ENCODE data around the gene ARHGEF17. TPM values are rescaled to one million over a fixed set of nuclear protein-coding genes. Genes with fewer than 3 reads are reported as not detected.

The ARHGEF17 gene
- total RNA-seq, 2 donors from 2014 or later = 31.0 to 39.0 TPM

GRCh38 chr11:73384872-73385689, 77.0 kb downstream of the ARHGEF17 start:
- Mint-ChIP-seq H3K27me3 (ENCODE audit: insufficient read depth) (no peaks in the 10 kb centered on the region), H3K9me3 (no peaks in the 10 kb centered on the region), H3K27ac (peak overlapping the region; percentile 80), H3K36me3 (ENCODE audit: low read depth) (no peaks in the 10 kb centered on the region), H3K4me1 (peaks cover 9% of the 10 kb centered on the region), H3K4me3 (no peak overlapping the region)
- Histone ChIP-seq H3K4me3 (ENCODE audit: low read length) (no peak overlapping the region), H3K4me1 (ENCODE audit: control insufficient read depth, insufficient read depth, low read length) (no peaks in the 10 kb centered on the region), H3K27ac (ENCODE audit: low read depth, low read length) (no peak overlapping the region), H3K9me3 (ENCODE audit: control insufficient read depth, low read length) (no peaks in the 10 kb centered on the region), H3K27me3 (ENCODE audit: control insufficient read depth, insufficient read depth, low read length, poor library complexity, severe bottlenecking) (no peaks in the 10 kb centered on the region), H3K36me3 (ENCODE audit: control insufficient read depth, insufficient read depth, low read length) (no peaks in the 10 kb centered on the region), H3K9ac (ENCODE audit: extremely low read depth, low read length, poor library complexity, severe bottlenecking) (no peak overlapping the region)
- no peak for DNase-seq
- TF ChIP-seq, protein P1, sequence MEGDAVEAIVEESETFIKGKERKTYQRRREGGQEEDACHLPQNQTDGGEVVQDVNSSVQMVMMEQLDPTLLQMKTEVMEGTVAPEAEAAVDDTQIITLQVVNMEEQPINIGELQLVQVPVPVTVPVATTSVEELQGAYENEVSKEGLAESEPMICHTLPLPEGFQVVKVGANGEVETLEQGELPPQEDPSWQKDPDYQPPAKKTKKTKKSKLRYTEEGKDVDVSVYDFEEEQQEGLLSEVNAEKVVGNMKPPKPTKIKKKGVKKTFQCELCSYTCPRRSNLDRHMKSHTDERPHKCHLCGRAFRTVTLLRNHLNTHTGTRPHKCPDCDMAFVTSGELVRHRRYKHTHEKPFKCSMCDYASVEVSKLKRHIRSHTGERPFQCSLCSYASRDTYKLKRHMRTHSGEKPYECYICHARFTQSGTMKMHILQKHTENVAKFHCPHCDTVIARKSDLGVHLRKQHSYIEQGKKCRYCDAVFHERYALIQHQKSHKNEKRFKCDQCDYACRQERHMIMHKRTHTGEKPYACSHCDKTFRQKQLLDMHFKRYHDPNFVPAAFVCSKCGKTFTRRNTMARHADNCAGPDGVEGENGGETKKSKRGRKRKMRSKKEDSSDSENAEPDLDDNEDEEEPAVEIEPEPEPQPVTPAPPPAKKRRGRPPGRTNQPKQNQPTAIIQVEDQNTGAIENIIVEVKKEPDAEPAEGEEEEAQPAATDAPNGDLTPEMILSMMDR (conservative IDR thresholded peaks at IDR 0.05) = no peak
- 84 to 92% methylated on average over 13 to 20 of the region's 21 CpGs for WGBS, 2 experiments (ENCODE audit: insufficient coverage in 1 of 2, insufficient read length in 1 of 2)

DNA sequence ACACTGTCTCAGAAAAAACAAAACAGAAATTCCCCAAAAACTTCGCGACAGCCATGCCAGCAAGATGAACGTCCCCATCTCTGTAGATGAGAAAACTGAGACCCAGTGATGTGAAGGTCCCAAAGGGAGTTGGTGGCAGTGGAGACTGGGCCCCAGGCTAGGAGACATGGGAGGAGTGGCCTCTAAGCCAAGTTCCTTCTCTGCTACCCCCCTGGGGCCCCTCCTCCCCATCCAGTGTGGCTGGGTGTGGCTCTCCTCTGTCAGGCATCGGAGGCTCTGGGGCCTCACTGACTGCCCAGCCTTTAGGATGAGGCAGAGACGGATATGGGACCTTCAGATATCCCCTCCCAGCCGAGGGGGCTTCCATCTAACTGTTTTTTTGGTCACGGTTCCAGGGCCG, 77.9 kb downstream of the ARHGEF17 start:
- Mint-ChIP-seq H3K9me3 (no peaks in the 10 kb centered on the region), H3K4me1 (peaks cover 9% of the 10 kb centered on the region), H3K27me3 (ENCODE audit: insufficient read depth) (no peaks in the 10 kb centered on the region), H3K27ac (peak overlapping the region; percentile 48), H3K4me3 (no peak overlapping the region), H3K36me3 (ENCODE audit: low read depth) (no peaks in the 10 kb centered on the region)
- TF ChIP-seq, protein P1 (conservative IDR thresholded peaks at IDR 0.05) = no peak
- WGBS, 2 experiments (ENCODE audit: insufficient coverage in 1 of 2, insufficient read length in 1 of 2) = 86 to 94% methylated on average over 6 to 8 of the region's 8 CpGs
- no peak overlapping the region for H3K27ac ChIP-seq (ENCODE audit: low read depth, low read length)
- H3K4me3 ChIP-seq (ENCODE audit: low read length) = no peak overlapping the region
- H3K27me3 ChIP-seq (ENCODE audit: control insufficient read depth, insufficient read depth, low read length, poor library complexity, severe bottlenecking) = no peaks in the 10 kb centered on the region
- no peak overlapping the region for H3K9ac ChIP-seq (ENCODE audit: extremely low read depth, low read length, poor library complexity, severe bottlenecking)
- H3K4me1 ChIP-seq (ENCODE audit: control insufficient read depth, insufficient read depth, low read length) = no peaks in the 10 kb centered on the region
- no peaks in the 10 kb centered on the region for H3K9me3 ChIP-seq (ENCODE audit: control insufficient read depth, low read length)
- no peak for DNase-seq
- no peaks in the 10 kb centered on the region for H3K36me3 ChIP-seq (ENCODE audit: control insufficient read depth, insufficient read depth, low read length)

DNA sequence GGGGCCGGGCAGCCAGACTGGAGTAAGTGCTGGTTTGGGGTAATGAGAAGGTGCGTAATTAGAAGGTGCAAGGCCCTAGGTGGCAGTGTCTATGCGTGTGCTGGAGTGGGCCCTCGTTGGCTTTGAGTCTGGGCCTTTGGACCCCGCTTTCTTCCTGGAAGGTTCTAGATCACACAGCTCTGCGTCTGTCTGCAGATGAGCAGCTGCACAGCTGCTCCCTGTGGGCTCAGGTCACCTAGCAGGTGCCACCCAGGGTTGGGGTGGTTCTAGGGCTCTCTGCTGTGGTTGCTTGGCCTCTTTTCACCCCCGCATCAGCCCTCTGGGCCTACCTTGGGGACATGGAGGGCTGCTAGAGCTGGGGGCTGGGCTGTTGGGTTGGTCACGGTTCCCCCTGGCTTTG, 78.5 kb downstream of the ARHGEF17 start:
- Histone ChIP-seq H3K4me3 (ENCODE audit: low read length) (no peak overlapping the region), H3K9ac (ENCODE audit: extremely low read depth, low read length, poor library complexity, severe bottlenecking) (no peak overlapping the region), H3K36me3 (ENCODE audit: control insufficient read depth, insufficient read depth, low read length) (no peaks in the 10 kb centered on the region), H3K27me3 (ENCODE audit: control insufficient read depth, insufficient read depth, low read length, poor library complexity, severe bottlenecking) (no peaks in the 10 kb centered on the region), H3K4me1 (ENCODE audit: control insufficient read depth, insufficient read depth, low read length) (no peaks in the 10 kb centered on the region), H3K27ac (ENCODE audit: low read depth, low read length) (no peak overlapping the region), H3K9me3 (ENCODE audit: control insufficient read depth, low read length) (no peaks in the 10 kb centered on the region)
- Mint-ChIP-seq H3K27ac (no peak overlapping the region), H3K4me3 (no peak overlapping the region), H3K27me3 (ENCODE audit: insufficient read depth) (no peaks in the 10 kb centered on the region), H3K36me3 (ENCODE audit: low read depth) (no peaks in the 10 kb centered on the region), H3K4me1 (peaks cover 9% of the 10 kb centered on the region), H3K9me3 (no peaks in the 10 kb centered on the region)
- DNase-seq = no peak
- TF ChIP-seq, protein P1 (conservative IDR thresholded peaks at IDR 0.05) = no peak
- WGBS, 2 experiments (ENCODE audit: insufficient coverage in 1 of 2, insufficient read length in 1 of 2) = 94 to 100% methylated on average over 4 to 8 of the region's 8 CpGs
